Pancreas (tissue), 10 donors: ENCODE measurements around the gene GORASP1. TPM values are rescaled to one million over a fixed set of nuclear protein-coding genes. Genes with fewer than 3 reads are reported as not detected.
A peak's percentile ranks its signal among the peaks of the same experiment; 100 is the strongest.

Experiments used
- ATAC-seq, 4 donors: fragments of 200-7000 bp; cut with Tn5 transposase; one replicate each; pipeline versions ENCODE4 v1.8.0 to v1.9.1; 2020; ENCODE audit warnings: mild to moderate bottlenecking in 4 of 4, moderate library complexity in 4 of 4
- DNase-seq, 6 donors: peaks; one replicate each; pipeline ENCODE4 v3.0.0-alpha.2; 2020
- FAIRE-seq: peaks from 2 replicates; lab custom pipeline; 2012; peaks lifted over from hg19 to GRCh38; lab: Jason Lieb, UNC
- H3K27ac ChIP-seq, 4 donors: fragments of 200-600 bp; sonication (generic); 1 replicate in 3 of 4; 2 replicates in 1 of 4; pipeline versions ENCODE4 v1.5.0 to v1.8.0; 2020
- H3K27me3 ChIP-seq, 4 donors: fragments of 200-600 bp; one replicate each; pipeline ENCODE4 v1.8.0; 2021
- H3K36me3 ChIP-seq, 3 donors: fragments of 200-600 bp; sonication (generic) in 1 of 3; one replicate each; pipeline versions ENCODE4 v1.5.0 to v1.8.0; 2020 to 2021
- H3K4me1 ChIP-seq, 3 donors: fragments of 200-600 bp; one replicate each; pipeline ENCODE4 v1.8.0; 2021
- H3K4me3 ChIP-seq, 4 donors: fragments of 200-600 bp; sonication (generic) in 2 of 4; one replicate each; pipeline versions ENCODE4 v1.5.0 to v1.8.0; 2020 to 2021
- H3K9me3 ChIP-seq, 4 donors: fragments of 200-600 bp; one replicate each; pipeline ENCODE4 v1.8.0; 2021
- CTCF ChIP-seq, 4 donors: fragments of 200-600 bp; sonication (generic) in 3 of 4; IDR thresholded peaks; one replicate each; pipeline versions ENCODE4 v1.5.0 to v1.8.0; 2021; ENCODE audit warnings: antibody characterized with exemption in 4 of 4
- WGBS, 2 donors: extraction: QIAGEN DNeasy Blood & Tissue Kit; methylation state at CpG; one replicate each; pipeline ENCODE4 v1.1.7; 2013; 5-methylcytosine and 5-hydroxymethylcytosine counted together
- intact Hi-C, 3 donors: fragments of 100-400 bp; cut with DNase I; formaldehyde crosslinking; loops; one replicate each; pipeline versions ENCODE4 v1.11.1 to v1.14.2; 2022
- polyA plus RNA-seq, 2 donors: library from polyadenylated mRNA; stranded (reverse); fragments of 200-250 nt; gene quantifications; one replicate each; pipeline ENCODE4 v1.2.3, GENCODE V29; 2013
- total RNA-seq, 6 donors: library from RNA; stranded (reverse); fragmentation: NEBNext Ultra II Directional in 4 of 6; extraction: Animal tissue kit (Norgen Biotek cat#: 25700) in 4 of 6; gene quantifications; one replicate each; pipeline versions ENCODE4 v1.2.1 to v1.2.4, GENCODE V29; 2021 to 2023
- donor health status: healthy with polysubstance abuse.
- donor health status: DM: no; HTN: no; CAD: no; lungs with moderate emphysema.
- donor health status: DM: no; HTN: no; CAD: no.
- donor health status: control.
- donor health status: control.
- donor health status: Bipolar disorder and iron deficiency.
- donor health status: DM: yes; HTN: yes; CAD: no.
- donor health status: DM: no; HTN: no; CAD: no.
- donor health status: DM: no; HTN: no; CAD: no.
- donor health status: DM: yes; HTN: yes; CAD: no.

GORASP1 gene
- total and polyA plus RNA-seq, 8 donors = 25.9 to 79.6 (median 34.3) TPM

- H3K27me3 ChIP-seq = no peaks in the 10 kb centered on the region
- FAIRE-seq (no peak), ATAC-seq (peak; percentile 71 to 80 (median 74)), DNase-seq (peak; percentile 60 to 90 (median 71))
- WGBS, 2 donors = 0% methylated on average over 55 of the region's 55 CpGs
- peaks cover 0 to 20% (median 5%) of the 10 kb centered on the region in 3 donors for H3K4me1 ChIP-seq
- peak overlapping the region; percentile 92 to 99 (median 92) for H3K27ac ChIP-seq
- TF ChIP-seq CTCF (IDR thresholded peaks at IDR 0.05) = no peak
- intact Hi-C loops = no loop called here
- H3K4me3 ChIP-seq = peak overlapping the region; percentile 80 to 100 (median 96)
- H3K36me3 ChIP-seq = no peaks in the 10 kb centered on the region
- H3K9me3 ChIP-seq = no peaks in the 10 kb centered on the region
Observed at GRCh38 chr3:39106851-39107387, 508 bp downstream of the GORASP1 start.

DNA sequence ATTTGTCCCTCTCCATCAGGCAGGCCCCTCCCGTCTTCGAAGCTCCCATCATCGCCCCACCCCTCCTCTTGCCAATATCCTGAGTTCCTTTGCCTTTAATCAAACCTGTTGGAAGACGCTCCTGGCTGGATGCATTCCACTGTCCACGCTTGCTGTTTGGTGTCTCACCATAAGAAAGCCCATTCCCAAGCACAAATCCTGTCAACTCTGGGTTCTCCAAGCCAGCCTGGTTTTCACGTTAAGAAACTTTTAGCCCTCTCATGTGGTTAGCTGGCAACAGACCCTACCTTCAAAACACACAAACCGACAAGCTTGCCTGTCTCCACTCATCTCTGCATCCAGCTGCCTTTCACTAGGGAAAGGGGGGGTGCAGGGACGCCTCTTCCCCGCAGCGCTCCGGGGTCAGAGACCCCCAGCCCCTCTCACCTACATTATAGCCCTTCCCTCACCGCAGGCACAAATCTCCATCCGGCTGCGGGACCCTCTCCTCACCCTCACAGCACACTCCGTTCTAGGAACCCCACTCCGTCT lies 1.1 kb downstream of the GORASP1 start:
- H3K4me1 ChIP-seq = peaks cover 0 to 20% (median 5%) of the 10 kb centered on the region in 3 donors
- H3K9me3 ChIP-seq = no peaks in the 10 kb centered on the region
- H3K27ac ChIP-seq = peak overlapping the region; percentile 92 to 99 (median 92)
- TF ChIP-seq CTCF (IDR thresholded peaks at IDR 0.05) = no peak
- ATAC-seq (no peak), FAIRE-seq (no peak), DNase-seq (peak in 1 of 6 donors; percentile 52)
- H3K36me3 ChIP-seq = no peaks in the 10 kb centered on the region
- intact Hi-C loops = no loop called here
- no peaks in the 10 kb centered on the region for H3K27me3 ChIP-seq
- 3 to 7% methylated on average over 16 of the region's 16 CpGs for WGBS, 2 donors
- H3K4me3 ChIP-seq = peak overlapping the region; percentile 80 to 100 (median 96)

DNA sequence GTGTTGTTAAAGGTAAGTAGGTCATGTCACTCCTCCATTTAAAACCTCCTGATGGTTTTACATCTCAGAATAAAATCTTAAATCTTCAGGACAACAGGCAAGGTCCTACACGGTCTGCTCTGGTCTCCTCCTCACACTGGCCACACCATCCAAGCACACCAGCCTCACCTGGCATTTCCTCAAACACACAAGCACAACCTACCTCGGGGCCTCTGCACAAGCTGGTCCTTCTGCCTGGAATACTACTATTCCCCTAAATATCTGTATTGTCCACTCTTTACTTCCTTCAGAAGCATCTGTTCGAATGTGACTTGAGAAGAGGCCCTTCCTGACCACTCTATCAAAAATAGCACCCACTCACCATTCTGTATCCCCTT lies 1.8 kb downstream of the GORASP1 start:
- ATAC-seq (no peak), FAIRE-seq (no peak), DNase-seq (no peak)
- Histone ChIP-seq H3K27me3 (no peaks in the 10 kb centered on the region), H3K9me3 (no peaks in the 10 kb centered on the region), H3K4me1 (peaks cover 0 to 20% (median 5%) of the 10 kb centered on the region in 3 donors), H3K4me3 (peak overlapping the region in 2 of 4 donors; percentile 93 to 99), H3K36me3 (peaks cover 0 to 2% (median 0%) of the 10 kb centered on the region in 3 donors), H3K27ac (no peak overlapping the region)
- intact Hi-C loops = no loop called here
- WGBS, 2 donors = 62 to 64% methylated on average over 3 of the region's 3 CpGs
- no peak for TF ChIP-seq CTCF (IDR thresholded peaks at IDR 0.05)

DNA sequence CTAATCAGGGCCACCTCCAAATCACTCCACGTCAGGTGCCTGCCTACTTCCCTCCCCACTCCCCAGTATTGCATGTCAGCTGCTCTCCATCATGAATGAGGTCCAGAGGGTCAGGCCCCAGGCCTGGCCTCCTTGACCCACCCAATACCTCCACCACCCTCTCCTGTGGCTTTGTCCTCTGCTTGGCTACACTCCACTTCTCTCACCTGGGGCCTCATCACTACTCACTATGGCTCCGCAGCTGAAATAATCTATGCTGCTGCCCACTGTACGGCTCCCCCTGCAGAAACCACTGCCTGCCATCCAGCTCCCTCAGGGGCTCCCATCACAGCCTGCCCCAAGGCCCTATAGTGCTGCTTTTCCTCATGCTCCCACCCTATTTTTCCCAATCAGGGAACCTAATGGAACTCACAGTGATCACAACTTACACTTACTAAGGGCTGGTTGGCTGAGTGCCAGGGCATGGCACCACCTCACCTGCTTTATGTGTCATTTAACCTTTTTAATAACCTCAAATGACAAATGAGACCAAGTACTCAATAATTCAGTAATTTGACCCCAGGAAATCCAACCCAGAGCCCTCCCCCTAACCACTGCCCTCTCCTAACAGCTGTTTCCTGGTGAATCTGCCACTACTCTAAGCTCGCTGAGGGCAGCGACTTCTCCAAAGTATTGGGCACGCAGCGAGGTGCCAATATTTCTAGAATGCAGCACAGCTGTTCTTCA lies 2.3 kb downstream of the GORASP1 start:
- DNase-seq (peak in 3 of 6 donors; percentile 31 to 64 (median 60)), ATAC-seq (no peak), FAIRE-seq (no peak)
- Histone ChIP-seq H3K4me3 (no peak overlapping the region), H3K36me3 (peaks cover 0 to 7% (median 3%) of the 10 kb centered on the region in 3 donors), H3K27ac (no peak overlapping the region), H3K27me3 (no peaks in the 10 kb centered on the region), H3K9me3 (no peaks in the 10 kb centered on the region), H3K4me1 (peaks cover 0 to 20% (median 5%) of the 10 kb centered on the region in 3 donors)
- intact Hi-C loops = no loop called here
- TF ChIP-seq CTCF (IDR thresholded peaks at IDR 0.05) = no peak
- WGBS, 2 donors = 82 to 91% methylated on average over 7 of the region's 7 CpGs
